ENCODE data around the gene SLC9A9.

DNA sequence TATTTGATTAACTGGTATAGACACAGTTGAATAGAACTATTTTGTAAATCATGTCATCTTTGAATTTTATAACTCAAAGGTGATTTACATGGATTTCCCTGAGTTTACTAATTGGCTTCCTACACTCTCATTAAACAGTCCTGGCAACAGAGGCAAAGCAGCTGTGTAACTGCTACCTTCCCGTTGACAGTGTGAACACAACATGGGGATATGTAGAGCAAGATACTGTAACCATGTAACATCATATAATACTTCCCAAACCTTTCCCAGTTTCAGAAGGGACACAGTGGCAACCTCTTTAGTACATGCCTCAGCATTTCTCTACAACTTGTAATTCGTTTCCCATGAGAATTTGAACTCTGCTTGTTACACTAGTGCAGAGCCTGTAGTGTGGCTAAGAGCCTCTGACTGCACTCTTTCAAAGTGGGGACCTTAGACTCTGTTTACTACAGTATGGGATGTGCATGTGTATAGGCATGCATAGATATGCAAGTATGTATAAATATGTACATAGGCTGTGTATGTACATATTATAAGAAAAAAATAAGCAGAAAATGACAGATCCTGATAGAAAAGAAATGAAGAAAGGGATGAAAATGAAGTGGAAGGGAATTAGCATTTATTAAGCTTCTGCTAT lies 299.3 kb downstream of the SLC9A9 start:
- no peak for TF ChIP-seq CTCF (conservative IDR thresholded peaks at IDR 0.05 in 1 of 2, IDR thresholded peaks at IDR 0.05 in 1 of 2; ENCODE audit: low read depth in 1 of 2, low read length in 2 of 2)
- no peak for TF ChIP-seq EZH2 (IDR thresholded peaks at IDR 0.05; ENCODE audit: low read length, missing control alignments)

Measured in fibroblast of lung (primary cell).